ENCODE data around the gene TPPP2.

DNA sequence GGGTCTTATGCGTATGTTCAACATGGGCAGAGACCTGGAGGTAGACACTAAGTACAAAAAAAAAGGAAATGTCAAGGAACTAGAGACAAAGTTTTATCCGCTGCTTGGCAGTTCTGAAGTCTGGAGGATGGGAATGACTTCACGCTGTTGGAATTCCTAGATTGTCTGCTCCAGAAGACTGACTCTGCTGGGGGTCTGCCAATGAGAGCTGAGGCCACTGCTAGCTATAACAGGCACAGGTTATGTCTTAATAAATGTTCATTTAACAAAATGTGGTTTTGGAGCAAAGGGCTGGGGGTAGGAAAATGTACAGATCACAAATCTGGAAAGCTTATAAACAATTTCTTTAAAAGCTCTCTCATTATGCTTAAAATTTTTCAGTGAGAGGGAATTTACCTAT, 33.5 kb downstream of the TPPP2 start:
- TF ChIP-seq, protein P1, sequence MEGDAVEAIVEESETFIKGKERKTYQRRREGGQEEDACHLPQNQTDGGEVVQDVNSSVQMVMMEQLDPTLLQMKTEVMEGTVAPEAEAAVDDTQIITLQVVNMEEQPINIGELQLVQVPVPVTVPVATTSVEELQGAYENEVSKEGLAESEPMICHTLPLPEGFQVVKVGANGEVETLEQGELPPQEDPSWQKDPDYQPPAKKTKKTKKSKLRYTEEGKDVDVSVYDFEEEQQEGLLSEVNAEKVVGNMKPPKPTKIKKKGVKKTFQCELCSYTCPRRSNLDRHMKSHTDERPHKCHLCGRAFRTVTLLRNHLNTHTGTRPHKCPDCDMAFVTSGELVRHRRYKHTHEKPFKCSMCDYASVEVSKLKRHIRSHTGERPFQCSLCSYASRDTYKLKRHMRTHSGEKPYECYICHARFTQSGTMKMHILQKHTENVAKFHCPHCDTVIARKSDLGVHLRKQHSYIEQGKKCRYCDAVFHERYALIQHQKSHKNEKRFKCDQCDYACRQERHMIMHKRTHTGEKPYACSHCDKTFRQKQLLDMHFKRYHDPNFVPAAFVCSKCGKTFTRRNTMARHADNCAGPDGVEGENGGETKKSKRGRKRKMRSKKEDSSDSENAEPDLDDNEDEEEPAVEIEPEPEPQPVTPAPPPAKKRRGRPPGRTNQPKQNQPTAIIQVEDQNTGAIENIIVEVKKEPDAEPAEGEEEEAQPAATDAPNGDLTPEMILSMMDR (IDR thresholded peaks at IDR 0.05), result no peak
- no peak for TF ChIP-seq POLR2A (IDR thresholded peaks at IDR 0.05)
- no peak for TF ChIP-seq POLR2AphosphoS5 (IDR thresholded peaks at IDR 0.05)
